Suppressor macrophage treated with lipopolysaccharide for 1 hour (primary cell): ENCODE data around the gene SH3BGRL2.
A peak's percentile ranks its signal among the peaks of the same experiment; 100 is the strongest.
"Not testable (repeated sequence)": the region's sequence is repeated elsewhere in the genome, so short reads cannot be mapped to it uniquely, and the experiment has no call there.

ENCODE experiments used
- DNase-seq, 3 donors: peaks; one replicate each; pipeline ENCODE4 v3.0.0-alpha.2; 2020 to 2022

SH3BGRL2 gene

DNA sequence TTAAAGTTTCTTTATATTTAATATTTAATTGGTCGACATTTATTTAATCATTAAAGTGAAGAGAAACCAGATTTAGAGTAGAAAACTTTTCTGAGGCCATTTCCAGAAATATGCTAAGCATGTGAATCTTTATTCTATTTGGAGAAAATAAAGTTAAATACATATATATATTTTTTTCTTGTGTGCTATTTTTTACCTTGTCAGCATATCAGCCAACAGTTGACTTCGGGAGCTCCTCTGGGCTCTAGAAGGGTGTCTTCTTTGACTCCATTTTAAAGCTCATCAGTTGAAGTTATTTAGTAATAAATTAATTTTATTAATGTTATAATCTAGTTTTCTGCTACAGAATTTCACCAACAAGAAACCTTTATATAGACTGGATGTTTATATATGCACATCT, 73.1 kb downstream of the SH3BGRL2 start:
- DNase-seq, result no peak

DNA sequence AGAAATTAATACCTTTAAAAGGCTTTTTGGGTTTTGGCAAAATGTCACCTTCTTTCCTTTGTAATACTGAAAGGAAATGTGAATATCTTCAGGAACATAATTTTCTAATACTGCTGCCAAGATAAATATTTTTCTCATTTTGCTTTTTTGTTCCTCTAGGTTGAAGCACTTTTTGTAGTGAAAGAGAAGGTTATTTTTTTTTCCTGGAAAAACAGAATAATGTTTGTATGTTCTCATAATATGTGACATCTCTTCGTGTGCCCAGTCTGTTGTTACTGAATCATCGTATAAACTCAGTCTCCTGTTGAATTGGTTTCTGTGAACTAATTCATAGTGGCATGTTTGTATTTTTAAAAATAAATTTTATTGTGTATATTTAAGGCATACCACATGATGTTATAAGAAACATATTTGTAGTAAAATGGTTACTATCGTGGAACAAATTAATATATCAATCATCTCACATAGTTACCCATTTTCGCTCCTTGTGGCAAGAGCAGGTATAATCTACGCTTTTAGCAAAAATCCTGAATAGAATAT, 74.4 kb downstream of the SH3BGRL2 start:
- no peak for DNase-seq

DNA sequence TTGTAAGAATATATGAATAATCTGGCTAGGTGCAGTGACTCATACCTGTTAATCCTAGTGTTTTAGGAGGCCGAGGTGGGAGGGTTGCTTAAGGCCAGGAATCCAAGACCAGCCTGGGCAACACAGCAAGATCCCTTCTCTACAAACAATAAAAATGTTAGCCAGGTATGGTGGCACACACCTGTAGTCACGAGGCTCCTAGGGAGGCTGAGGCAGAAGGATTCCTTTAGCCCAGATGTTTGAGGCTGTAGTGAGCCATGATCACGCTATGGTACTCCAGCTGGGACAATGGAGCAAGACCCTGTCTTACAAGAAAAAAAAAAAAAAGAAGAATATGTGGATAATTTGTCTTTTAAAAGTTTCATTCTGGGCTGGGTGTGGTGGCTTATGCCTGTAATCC, 75.4 kb downstream of the SH3BGRL2 start:
- DNase-seq, result no peak

DNA sequence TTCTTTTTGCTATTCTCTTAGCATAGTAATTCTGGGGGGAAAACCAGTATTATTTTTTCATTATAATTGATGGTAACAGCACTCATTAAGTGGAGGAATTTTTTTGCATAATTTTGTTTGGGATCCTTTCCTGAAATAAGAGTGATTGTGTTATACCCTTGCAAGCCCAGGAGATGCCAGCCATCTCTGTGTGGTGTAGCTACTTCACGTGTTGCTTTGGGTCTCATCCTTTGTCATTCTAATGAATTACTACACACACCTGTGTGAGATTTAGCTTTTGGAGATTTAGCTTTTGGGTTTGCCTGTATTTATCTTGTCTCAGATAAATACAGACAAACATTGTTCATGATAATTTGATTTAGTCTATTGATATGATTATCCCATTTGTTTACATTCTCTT, 76.5 kb downstream of the SH3BGRL2 start:
- no peak for DNase-seq

DNA sequence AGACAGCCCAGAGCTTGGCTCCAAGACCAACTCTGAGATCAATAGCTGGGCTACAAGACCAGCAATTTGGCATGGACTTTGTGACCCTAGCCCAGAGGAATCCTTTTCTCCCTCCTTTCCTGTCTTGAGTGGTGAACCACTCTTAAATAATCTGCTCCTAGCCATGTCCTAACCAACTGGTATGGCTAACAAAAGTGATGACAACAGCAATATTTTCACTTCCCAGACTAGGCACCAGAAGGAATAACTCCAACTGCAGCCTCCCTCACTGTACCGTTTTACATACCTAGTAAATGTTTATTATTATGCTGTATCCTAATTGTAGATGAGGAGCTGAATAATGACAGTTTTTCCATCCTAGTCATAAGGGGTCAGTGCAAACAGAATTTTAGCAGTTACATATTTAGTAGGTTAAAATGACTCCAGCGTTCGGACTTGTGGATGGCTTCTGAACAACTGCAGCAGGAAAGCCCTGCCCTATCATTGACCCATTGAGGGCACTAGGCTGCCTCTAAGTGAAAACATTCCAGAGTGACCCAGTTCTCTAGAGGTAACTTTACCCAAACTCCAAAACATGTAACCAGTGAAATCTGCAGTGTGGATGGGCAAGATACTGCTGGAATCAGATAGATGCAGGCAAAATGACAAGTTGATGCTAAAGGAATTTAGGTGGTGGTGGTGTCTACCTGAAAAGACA, 77.1 kb downstream of the SH3BGRL2 start:
- no peak for DNase-seq

DNA sequence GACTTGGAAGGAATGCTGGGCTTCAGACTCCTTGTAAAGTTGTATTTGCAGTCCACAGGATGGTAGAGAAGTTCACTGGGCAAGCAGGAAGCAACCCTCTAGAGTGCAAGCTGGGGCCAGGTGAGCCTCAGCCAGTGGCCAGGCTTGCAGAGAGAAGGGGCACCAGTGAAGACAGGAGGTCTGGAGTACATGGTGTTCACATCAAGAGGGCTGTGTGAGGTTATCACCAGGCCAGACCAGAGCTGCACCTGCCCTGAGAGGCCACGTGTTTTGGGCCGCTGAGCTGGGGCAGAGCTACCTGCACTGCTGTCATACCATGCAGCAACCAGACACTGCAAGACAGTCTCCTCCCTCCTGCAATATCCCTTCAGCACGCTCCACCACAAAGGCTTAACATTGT, 79.0 kb downstream of the SH3BGRL2 start:
- no peak for DNase-seq

DNA sequence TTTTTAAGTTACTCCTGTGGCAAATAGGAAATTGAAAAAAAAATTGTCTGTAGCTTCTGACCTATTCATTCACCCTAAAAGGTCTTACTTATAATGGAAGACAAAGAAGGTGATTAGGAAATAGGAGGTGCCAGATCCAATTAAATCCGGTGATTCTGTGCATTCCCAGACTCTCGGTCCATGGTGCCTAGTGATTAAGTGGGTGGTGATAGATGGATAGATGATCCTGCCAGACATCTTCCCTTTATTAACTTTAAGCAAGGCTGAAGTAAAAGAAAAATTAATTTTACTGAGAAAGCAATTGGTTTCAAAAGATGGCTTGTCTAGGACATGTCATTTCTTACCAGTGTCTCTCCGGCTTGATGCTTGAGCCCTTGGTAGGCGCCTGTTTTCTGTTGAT, 80.0 kb downstream of the SH3BGRL2 start:
- DNase-seq, result no peak

DNA sequence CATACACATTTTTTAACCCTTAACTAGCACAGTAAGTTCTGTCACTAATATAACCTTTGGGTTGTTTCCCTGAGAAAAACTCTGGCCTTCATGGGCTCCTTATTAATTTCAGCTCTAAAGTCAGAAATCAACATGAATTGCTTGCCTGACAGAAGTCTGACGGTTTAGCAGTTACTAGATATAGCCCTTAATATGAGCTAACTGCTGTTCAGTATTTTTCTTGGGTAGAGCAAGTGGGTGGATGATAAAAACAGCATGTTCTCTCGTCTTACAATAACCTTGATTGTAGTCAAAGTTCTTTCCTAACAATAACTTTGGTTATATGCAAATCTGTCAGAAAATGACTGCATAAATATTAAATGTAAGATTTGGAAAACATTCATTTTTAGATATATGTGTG, 81.0 kb downstream of the SH3BGRL2 start:
- no peak for DNase-seq

DNA sequence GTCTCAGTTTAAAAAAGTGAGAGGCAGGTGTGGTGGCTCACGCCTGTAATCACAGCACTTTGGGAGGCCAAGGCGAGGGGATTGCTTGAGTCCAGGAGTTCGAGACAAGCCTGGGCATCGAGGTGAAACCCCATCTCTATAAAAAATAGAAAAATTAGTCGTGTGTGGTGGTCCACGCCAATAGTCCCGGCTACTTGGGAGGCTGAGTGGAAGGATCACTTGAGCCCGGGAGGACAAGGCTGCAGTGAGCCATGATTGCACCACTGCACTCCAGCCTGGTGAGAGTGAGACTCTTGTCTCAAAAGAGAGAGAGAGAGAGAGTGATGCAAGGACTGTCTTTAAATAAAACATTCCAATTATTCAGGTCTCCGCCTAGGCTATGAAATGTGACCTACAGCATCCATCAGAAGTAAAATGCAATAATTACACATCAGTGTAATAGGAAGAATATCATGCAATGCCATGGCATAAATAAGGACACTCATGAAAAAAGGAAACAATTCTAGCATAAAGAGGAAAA, 81.5 kb downstream of the SH3BGRL2 start:
- DNase-seq, result no peak

DNA sequence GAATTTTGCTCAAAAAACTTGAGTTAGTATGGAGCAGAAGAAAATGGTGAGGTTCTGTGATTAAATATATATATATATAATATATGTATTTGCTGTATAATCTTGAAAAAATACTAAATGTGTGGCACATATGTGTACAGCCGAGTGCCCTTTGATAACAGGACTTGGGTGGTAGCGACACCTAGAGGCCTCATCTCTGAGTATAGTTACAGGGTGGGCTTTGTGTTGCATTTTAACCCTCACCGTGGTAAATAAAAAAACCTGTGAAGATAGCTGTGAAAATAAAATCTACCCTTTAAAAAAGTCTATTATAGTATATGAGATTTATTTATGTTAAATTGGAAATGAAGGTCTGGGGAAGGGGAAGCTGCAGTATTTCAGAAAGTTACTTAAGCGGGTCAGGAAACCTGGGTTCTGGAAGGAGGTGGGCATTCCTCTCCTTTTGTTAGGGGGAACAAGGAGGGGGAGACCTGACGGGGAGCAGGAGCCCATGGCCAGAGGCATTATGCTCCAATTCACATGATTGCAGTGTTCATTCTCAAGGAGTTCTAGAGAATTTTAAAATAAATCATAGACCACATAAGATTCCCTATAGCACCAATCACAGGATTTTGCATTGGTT, 82.7 kb downstream of the SH3BGRL2 start:
- DNase-seq, result peak; percentile 46 to 63 (median 47)

DNA sequence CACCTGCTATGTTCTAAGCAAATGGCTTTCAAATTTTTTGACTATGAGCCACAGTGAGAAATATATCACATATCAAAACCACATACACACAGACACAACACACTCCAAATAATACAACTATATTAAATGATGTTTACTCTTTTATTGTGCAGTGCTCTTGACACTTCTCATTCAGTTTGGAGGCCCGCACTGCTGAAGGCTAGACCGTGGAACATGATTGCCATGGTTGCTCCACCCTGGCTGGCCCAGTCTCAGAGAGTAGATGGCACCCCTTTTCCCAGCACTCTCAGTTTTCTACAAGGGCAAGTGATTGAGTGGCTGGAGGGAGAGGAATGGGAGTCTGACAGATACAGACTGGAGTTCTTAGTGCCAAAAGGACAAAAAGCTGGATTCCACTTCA, 86.9 kb downstream of the SH3BGRL2 start:
- DNase-seq, result no peak

DNA sequence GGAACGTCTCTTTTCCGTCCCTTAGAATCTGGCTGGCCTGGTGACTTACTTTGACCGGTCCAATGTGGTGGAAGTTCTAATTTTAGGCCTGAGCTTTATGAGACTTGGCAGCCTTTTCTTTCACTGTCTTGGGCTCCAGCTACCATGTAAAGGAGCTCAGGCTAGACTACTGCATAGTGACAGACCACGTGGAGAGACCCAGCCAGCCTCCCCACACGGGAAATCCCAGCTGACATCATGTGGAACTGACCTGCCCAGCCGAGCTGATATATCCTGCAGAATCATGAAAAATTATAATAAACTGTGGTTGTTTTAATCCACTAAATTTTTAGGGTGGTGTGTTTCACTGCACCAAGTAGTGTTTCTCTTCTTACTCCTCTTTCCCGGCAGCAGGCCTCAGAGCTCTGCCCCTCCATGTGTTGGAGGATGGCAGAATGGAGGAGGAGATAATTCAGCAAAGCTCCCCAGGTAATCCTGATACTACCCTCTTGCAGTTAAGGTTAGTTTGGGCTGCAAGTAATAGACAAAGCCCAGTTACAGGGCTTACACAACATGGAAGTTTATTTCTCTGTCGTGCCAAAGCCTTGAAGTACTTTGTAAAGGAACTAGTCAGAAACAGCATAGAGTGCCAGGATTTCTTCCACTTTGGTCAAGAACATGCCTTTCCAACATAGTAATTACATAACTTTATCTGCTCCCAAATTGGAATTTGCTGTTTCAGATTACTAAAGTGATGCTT, 87.5 kb downstream of the SH3BGRL2 start:
- no peak for DNase-seq

DNA sequence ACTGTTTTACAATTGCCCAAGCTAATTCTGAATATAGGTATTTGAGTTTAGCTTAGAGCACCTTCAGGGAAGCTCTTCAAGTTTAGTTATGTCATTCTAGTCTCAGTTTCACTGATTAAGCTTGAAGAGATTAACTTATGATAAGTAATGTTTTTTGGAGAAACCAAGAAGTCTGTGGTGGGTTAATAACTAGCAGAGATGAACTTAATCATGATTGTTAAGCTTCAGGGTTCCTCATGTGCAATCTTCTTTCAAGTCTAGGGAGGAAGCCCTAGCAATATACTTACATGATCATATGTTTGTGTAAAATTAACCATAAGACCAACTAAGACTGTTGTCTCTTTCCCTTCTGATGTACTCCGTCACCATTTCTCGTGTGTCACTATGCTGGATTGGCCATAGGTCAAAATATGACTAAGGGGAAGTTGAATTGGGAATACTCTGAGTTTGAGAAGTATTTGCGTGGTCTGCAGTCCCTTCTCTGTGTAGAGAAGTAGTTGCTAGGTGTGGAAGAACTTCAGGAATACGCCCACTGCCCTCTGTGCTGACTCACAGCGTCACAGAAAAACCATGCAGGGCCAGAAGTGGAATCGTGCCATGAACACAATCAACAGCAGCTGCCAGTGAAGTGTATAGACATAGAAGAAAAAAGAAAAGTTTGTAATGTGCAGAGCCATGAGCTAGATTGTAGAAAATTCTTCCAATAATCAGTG, 88.3 kb downstream of the SH3BGRL2 start:
- DNase-seq, result no peak

DNA sequence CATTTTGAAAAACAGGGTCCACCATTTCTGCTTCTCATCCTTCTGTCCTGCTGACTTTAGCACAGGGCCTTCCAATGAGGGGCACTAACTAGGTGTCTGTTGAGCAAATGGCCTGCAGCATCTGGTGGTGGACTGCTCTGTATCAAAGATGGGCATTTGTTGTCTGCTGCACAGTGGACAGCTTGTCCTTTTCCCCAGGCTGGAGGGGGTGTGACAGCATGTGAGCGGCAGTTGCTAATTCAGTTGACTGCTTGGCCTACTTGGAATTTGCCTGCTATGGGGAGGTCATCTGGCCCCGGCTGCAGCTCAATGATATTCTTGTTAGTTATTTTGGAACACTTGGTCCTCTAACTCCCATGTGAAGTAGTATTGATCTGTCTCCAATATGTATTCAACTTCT, 93.7 kb downstream of the SH3BGRL2 start:
- DNase-seq, result no peak

DNA sequence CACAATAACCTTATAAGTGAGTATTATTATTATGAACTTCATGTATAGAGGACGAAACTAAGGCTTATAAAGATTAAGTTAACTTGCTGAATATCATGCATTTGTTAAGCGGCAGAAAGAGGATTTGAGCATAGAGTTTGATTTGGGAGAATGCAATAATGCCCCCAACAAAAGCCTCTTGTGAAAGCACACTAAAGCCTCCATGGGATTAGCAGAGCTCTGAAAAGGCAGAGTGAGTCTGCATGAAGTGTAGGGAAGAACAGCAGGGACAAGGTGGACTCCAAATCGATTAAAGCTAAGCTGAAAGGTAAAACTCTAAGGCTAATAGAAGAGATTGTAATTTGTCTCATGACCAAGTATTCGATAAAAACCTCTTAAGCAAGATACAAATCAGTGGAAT, 100.3 kb downstream of the SH3BGRL2 start:
- DNase-seq, result no peak

DNA sequence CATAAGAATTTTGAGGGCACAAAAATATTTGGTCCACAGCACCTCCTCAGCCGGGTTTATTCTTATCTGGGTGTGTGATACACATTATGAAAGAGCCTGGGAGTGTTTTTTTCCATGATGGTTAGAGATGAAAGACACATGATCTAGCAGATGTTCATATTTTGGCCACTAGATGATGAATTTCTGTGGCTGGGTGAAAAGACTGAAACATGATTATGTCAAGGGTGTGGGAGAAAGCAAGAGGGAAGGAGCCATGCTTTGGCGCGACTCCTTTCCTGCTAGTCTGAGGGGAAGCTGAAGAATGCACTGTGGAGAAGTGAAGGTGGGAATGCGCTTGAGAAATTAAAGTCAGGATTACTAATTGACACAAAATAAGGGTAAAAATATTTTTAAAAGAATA, 102.3 kb downstream of the SH3BGRL2 start:
- no peak for DNase-seq

DNA sequence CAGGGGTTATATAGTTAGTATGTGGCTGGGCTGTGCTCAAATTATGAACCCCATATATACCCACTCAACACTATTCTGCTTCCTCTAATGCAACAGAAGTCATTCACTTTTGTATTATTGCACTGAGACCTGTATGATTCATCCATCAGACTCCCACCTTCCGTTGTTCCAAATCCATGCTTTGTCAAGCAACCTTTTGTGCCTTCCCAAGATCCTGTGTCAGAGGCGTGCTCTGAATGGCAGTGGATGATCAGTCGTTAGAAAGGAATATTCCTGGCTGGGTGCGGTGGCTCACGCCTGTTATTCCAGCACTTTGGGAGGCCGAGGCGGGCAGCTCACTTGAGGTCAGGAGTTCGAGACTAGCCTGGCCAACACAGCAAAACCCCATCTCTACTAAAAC, 103.2 kb downstream of the SH3BGRL2 start:
- no peak for DNase-seq

DNA sequence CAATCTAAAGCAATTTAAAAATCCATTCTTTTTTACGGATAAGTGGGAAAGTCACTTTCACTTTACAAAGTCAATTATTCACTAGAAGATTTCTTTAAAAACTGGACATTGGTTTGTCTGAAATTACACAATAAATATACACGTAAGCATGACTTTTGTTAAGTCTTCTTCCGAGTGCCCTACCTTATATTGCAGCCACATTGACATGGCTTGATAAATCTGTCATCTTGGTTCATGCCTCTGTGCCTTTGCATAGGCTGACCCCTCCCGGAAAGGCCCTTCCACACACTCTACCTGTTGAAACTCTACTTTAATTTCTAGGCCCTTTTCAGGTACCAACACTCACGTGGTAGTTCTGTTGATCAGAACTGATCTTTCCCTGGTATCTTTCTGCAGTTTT, 104.1 kb downstream of the SH3BGRL2 start:
- no peak for DNase-seq

DNA sequence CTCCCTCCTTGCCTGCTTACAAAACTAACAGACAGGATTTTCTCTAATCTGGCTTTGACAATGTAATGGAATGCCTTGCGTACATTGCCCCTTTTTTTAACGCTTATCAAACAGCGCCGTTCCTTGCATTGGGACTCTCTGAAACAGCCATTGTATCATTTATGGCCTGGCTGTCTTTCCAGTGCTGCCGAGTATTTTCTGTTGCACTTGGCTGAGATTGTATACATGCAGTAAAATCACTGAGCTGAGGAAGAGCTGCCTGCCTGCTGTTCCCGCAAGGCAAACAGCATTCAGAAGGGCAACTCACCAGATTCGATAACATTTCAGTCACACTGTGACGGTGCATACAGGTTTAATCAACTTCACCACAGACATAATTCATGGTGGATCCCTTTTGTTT, 106.0 kb downstream of the SH3BGRL2 start:
- DNase-seq, result no peak

DNA sequence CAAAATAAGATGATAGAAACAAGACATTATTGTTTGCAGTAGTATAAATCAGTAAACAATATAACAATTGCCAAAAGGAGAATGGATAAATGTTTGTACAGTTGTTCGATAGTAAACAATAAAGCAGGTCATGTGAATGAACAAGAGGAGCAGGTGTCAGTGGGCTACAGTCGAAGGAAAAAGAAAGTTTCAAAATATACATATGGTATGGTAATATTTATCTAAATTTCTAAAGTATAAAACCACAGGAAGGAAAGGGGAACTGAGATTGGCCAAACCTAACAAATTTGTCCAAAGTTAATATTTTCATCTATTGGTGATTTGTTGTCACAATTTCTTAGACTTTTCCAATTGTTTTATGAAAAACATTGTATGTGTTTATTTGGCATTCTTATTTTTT, 110.9 kb downstream of the SH3BGRL2 start:
- no peak for DNase-seq

DNA sequence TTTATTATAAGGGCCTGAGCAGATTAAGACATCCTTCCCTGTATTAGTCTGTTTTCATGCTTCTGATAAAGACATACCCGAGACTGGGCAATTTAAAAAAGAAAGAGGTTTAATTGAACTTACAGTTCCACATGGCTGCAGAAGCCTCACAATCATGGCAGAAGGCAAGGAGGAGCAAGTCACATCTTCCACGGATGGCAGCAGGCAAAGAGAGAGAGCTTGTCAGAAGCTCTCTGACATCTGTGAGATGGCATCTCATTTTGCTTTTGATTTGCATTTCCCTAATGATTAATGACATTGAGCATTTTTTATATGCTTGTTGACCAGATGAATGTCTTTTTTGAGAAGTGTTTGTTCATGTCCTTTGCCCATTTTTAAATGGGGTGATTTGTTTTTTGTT, 114.2 kb downstream of the SH3BGRL2 start:
- DNase-seq, result not testable (repeated sequence)

DNA sequence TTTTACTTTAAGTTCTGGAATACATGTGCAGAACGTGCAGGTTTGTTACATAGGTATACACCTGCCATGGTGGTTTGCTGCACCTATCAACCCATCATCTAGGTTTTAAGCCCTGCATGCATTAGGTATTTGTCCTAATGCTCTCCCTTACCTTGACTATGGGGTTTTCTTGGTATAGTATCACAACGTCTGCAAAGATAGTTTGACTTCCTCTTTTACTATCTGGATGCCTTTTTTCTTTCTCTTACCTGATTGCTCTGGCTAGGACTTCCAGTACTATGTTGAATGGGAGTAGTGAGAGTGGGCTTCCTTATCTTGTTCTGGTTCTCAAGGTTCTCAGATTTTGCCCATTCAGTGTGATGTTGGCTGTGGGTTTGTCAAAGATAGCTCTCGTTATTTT, 115.2 kb downstream of the SH3BGRL2 start:
- DNase-seq, result not testable (repeated sequence)

DNA sequence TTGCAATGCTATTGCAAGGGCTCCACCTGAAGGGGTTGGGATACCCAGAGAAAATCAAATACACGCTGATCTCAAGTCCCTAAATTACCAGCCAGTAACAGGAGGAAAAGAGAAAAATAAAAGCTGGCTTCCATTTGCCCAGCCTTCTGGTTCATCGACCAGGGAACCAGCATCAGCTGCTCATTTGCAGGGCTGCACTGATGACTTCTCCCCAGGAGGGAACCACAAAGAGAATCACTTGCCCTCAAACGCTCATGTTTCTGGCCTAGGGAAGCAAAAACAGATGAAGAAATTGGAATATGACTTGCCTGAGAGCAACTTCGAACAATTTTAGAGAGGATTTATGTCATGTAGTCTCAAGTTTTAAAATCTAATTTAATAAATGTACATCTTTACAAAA, 119.7 kb downstream of the SH3BGRL2 start:
- DNase-seq, result no peak
